GM19099 (cell line): ENCODE results near the gene CCNT2.

Experiments used
- POLR2A ChIP-seq: IDR thresholded peaks from 3 replicates; pipeline ENCODE4 v1.6.1; 2011; ENCODE audit warnings: low read depth; ENCODE audit not compliant: insufficient read length; ENCODE audit errors: extremely low read depth

Gene CCNT2

DNA sequence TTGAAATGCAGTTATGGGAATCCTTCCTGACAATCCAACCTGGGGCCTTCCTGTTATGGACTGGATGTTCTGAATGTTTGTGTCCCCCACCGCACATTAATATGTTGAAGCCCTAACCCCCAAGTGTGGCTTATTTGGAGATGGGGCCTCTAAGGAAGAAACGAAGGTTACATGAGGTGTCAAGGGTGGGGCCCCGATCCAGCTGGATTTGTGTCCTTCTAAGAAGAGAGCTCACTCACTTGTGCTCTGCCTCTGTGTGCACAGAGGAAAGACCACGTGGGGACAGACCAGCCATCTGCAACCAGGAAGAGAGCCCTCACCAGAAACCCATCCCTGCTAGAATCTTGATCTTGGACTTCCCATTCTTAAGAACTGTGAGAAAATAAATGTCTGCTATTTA, 84.2 kb downstream of the CCNT2 start:
- no peak for TF ChIP-seq POLR2A

DNA sequence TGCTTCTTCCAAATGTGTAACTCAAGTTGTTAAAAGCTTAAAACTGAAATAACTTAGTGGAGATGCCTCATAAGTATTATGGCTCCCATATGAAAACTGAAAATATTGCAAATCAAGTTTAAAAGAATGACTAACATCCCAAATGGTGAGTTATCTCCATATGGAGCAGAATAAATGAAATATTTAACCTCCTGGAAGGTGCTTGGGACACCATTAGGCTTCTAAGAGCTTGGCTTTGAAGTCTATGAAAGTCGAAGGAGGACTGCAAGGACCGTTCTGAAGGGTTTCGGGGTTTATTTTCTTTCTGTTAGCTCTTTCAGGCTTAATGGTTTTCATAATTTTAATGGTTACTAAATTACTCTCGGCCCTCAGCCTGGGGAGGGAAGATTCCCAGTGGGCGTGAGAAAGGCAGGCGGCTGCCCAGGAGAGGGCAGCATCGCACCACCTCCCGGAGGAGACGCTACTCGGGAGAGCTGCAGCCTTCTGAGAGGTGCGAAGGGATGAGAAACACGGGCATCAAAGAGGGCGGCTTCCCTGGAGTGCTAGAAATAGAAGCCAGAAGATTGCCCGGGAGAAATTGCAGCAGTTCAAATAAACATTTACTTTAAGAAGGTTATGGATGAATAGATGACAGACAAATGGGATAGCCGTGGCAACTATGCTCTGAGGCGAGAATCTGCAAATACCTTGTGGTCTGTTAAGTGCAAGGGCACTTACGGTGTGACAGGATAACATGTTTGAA, 85.6 kb downstream of the CCNT2 start:
- TF ChIP-seq POLR2A: no peak

DNA sequence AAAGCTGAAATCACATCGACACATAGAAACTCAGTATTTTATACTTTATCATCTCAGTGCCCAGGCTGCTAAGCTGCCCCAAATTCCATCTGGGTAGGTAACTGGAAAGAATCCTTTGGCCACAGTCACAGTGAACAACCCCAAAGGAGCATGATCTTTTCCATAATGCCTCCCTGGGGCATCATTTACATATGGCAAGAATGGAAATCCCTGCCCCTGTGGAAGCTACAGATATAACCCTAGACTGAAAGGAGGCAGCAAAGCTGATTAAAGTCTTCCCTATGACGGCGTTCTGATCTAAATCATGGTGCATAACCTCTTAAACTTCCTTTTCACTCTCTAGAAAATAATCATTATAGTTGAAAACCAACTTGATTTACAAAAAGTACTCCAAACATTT, 87.1 kb downstream of the CCNT2 start:
- TF ChIP-seq POLR2A: no peak
